PC-3 (cell line): ENCODE data around the gene ZC3H4.

Experiments used
- CTCF ChIP-seq: fragments of 300-600 bp; sonication (generic); conservative IDR thresholded peaks from 2 replicates; pipeline ENCODE4 v1.5.1; 2017; ENCODE audit warnings: antibody characterized with exemption, low read depth, mild to moderate bottlenecking, low read length
- EZH2 ChIP-seq: fragments of 300-600 bp; sonication (generic); IDR thresholded peaks from one replicate; pipeline ENCODE4 v1.6.1; 2017; ENCODE audit warnings: antibody characterized with exemption, mild to moderate bottlenecking, low read length; ENCODE audit not compliant: unreplicated experiment
- EZH2phosphoT487 ChIP-seq: fragments of 300-600 bp; sonication (generic); IDR thresholded peaks from 2 replicates; pipeline ENCODE4 v1.6.1; 2018; ENCODE audit warnings: mild to moderate bottlenecking, antibody characterized with exemption, low read length, borderline replicate concordance

GRCh38 chr19:47096721-47097120, 16.9 kb downstream of the ZC3H4 start:
- TF ChIP-seq EZH2 (no peak), CTCF (no peak), EZH2phosphoT487 (no peak)
